Measurements from ENCODE around the gene RAD51B. TPM values are rescaled to one million over a fixed set of nuclear protein-coding genes. Genes with fewer than 3 reads are reported as not detected.

Gene RAD51B
- total and polyA plus RNA-seq, 4 donors = 2.5 to 95.0 (median 9.6) TPM

DNA sequence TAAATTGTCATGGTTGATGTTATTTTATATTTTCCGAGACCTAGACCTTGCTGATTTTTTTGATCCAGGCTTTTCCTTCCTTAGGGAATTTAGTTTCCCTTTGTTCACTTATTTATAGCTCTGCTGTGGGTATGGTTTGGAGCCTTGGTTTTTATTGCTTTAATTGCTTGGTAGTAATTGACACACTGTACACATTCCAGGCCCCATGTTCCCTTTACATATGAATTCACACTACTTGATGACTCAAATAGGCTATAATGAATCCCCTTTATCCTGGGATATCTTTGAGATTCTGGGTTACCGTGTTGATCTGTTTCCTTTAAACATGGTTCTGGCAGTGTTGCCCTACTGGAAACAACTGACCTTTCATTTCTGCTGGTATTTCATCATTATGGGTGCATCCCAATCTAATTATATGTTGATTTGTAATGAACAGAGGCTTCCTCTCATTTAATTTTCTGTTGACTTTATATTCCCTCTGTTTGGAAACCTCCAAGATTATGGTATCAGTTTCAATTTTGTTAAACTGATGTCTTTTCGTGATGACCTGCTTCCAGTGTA lies 424.0 kb downstream of the RAD51B start:
- no peak for ATAC-seq (ENCODE audit: insufficient read depth, low FRiP score)
- Histone ChIP-seq H3K4me3 (no peak overlapping the region), H3K27ac (ENCODE audit: low read depth in 1 of 2, low read length in 1 of 2) (peak overlapping the region in 1 of 2 donors; percentile 54), H3K27me3 (ENCODE audit: control insufficient read depth in 3 of 3, insufficient read depth in 3 of 3, low read length in 2 of 3) (no peaks in the 10 kb centered on the region), H3K36me3 (ENCODE audit: control insufficient read depth in 4 of 4, insufficient read depth in 4 of 4, low read length in 4 of 4) (no peaks in the 10 kb centered on the region), H3K4me1 (ENCODE audit: control insufficient read depth in 5 of 5, insufficient read depth in 5 of 5, low read length in 5 of 5) (peaks cover 5 to 58% (median 35%) of the 10 kb centered on the region in 5 donors), H3K9ac (ENCODE audit: insufficient read depth in 1 of 2, low read length in 2 of 2) (peak overlapping the region in 1 of 2 donors; percentile 43), H3K9me3 (ENCODE audit: control insufficient read depth in 4 of 4, insufficient read depth in 3 of 4, low read length in 3 of 4) (no peaks in the 10 kb centered on the region)
- no peak for TF ChIP-seq CTCF (IDR thresholded peaks at IDR 0.05; ENCODE audit: control extremely low read depth, extremely low read depth)
- no peak for DNase-seq
- 64 to 80% methylated on average over 3 of the region's 3 CpGs for WGBS, 2 donors

GRCh38 chr14:68244262-68244980 lies 424.8 kb downstream of the RAD51B start:
- H3K4me3 ChIP-seq = no peak overlapping the region
- no peak for ATAC-seq (ENCODE audit: insufficient read depth, low FRiP score)
- H3K27me3 ChIP-seq (ENCODE audit: control insufficient read depth in 3 of 3, insufficient read depth in 3 of 3, low read length in 2 of 3) = no peaks in the 10 kb centered on the region
- H3K27ac ChIP-seq (ENCODE audit: low read depth in 1 of 2, low read length in 1 of 2) = peak overlapping the region in 1 of 2 donors; percentile 49
- H3K9ac ChIP-seq (ENCODE audit: insufficient read depth in 1 of 2, low read length in 2 of 2) = no peak overlapping the region
- H3K9me3 ChIP-seq (ENCODE audit: control insufficient read depth in 4 of 4, insufficient read depth in 3 of 4, low read length in 3 of 4) = no peaks in the 10 kb centered on the region
- DNase-seq = no peak
- TF ChIP-seq CTCF (IDR thresholded peaks at IDR 0.05; ENCODE audit: control extremely low read depth, extremely low read depth) = no peak
- peaks cover 7 to 67% (median 41%) of the 10 kb centered on the region in 5 donors for H3K4me1 ChIP-seq (ENCODE audit: control insufficient read depth in 5 of 5, insufficient read depth in 5 of 5, low read length in 5 of 5)
- 49 to 57% methylated on average over 4 of the region's 4 CpGs for whole genome bisulfite sequencing, 2 donors
- no peaks in the 10 kb centered on the region for H3K36me3 ChIP-seq (ENCODE audit: control insufficient read depth in 4 of 4, insufficient read depth in 4 of 4, low read length in 4 of 4)

GRCh38 chr14:68245146-68246073 lies 425.8 kb downstream of the RAD51B start:
- H3K9me3 ChIP-seq (ENCODE audit: control insufficient read depth in 4 of 4, insufficient read depth in 3 of 4, low read length in 3 of 4) = no peaks in the 10 kb centered on the region
- no peak overlapping the region for H3K4me3 ChIP-seq
- H3K27ac ChIP-seq (ENCODE audit: low read depth in 1 of 2, low read length in 1 of 2) = peak overlapping the region; percentile 29 to 87
- WGBS, 2 donors = 57 to 58% methylated on average over 7 of the region's 7 CpGs
- peak; percentile 68 to 95 (median 92) for DNase-seq
- peaks cover 7 to 74% (median 51%) of the 10 kb centered on the region in 5 donors for H3K4me1 ChIP-seq (ENCODE audit: control insufficient read depth in 5 of 5, insufficient read depth in 5 of 5, low read length in 5 of 5)
- H3K27me3 ChIP-seq (ENCODE audit: control insufficient read depth in 3 of 3, insufficient read depth in 3 of 3, low read length in 2 of 3) = no peaks in the 10 kb centered on the region
- no peaks in the 10 kb centered on the region for H3K36me3 ChIP-seq (ENCODE audit: control insufficient read depth in 4 of 4, insufficient read depth in 4 of 4, low read length in 4 of 4)
- peak overlapping the region in 1 of 2 donors; percentile 38 for H3K9ac ChIP-seq (ENCODE audit: insufficient read depth in 1 of 2, low read length in 2 of 2)
- no peak for ATAC-seq (ENCODE audit: insufficient read depth, low FRiP score)
- TF ChIP-seq CTCF (IDR thresholded peaks at IDR 0.05; ENCODE audit: control extremely low read depth, extremely low read depth) = no peak
